ENCODE measurements around the gene GYPE. TPM values are rescaled to one million over a fixed set of nuclear protein-coding genes. Genes with fewer than 3 reads are reported as not detected.
"Not testable (repeated sequence)": the region's sequence is repeated elsewhere in the genome, so short reads cannot be mapped to it uniquely, and the experiment has no call there.

Gene GYPE
- total and polyA plus RNA-seq, 5 donors from 2014 or later: 0.49 to 3.1 (median 2.6) TPM; not detected in 2

DNA sequence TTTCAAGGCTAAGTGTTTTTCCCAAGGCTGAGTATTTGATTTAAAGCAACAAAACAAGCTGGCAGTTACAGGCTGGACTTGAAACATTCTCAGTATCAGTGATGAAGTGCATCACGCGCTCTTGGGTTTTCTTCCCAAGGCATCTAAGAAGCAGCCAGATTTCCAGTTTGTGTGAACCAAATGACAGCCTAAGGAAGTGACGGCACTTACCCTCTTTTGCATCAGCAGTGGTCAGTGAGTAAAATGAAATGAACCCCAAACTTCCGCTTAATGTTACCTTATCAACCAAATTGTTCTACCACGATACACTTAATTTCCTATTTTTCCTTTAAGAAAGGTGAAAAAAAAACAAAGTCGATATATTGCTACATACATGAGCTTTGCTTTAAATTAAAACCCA, 15.8 kb upstream of the GYPE start:
- Mint-ChIP-seq H3K9me3 (peaks cover 0 to 2% (median 0%) of the 10 kb centered on the region in 7 donors), H3K27me3 (peaks cover 4% of the 10 kb centered on the region), H3K27ac (no peak overlapping the region), H3K4me3 (no peak overlapping the region), H3K36me3 (no peaks in the 10 kb centered on the region), H3K4me1 (peaks cover 0 to 4% (median 0%) of the 10 kb centered on the region in 4 donors)
- Histone ChIP-seq H3K4me1 (ENCODE audit: control insufficient read depth, insufficient read depth, low read length, poor library complexity, severe bottlenecking) (no peaks in the 10 kb centered on the region), H3K36me3 (ENCODE audit: control insufficient read depth, insufficient read depth, low read length) (no peaks in the 10 kb centered on the region), H3K9me3 (ENCODE audit: control insufficient read depth in 2 of 2, low read length in 2 of 2) (no peaks in the 10 kb centered on the region), H3K27ac (ENCODE audit: insufficient read depth, low read length, poor library complexity, severe bottlenecking) (no peak overlapping the region), H3K4me3 (ENCODE audit: low read depth, low read length) (no peak overlapping the region), H3K27me3 (ENCODE audit: control insufficient read depth, insufficient read depth, low read length) (no peaks in the 10 kb centered on the region)
- DNase-seq (no peak), ATAC-seq (ENCODE audit: low read depth in 2 of 2) (no peak)

DNA sequence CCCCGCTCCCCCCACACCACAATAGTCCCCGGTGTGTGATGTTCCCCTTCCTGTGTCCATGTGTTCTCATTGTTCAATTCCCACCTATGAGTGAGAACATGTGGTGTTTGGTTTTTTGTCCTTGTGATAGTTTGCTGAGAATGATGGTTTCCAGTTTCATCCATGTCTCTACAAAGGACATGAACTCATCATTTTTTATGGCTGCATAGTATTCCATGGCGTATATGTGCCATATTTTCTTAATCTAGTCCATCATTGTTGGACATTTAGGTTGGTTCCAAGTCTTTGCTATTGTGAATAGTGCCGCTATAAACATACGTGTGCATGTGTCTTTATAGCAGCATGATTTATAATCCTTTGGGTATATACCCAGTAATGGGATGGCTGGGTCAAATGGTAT, 11.1 kb upstream of the GYPE start:
- H3K36me3 Mint-ChIP-seq; H3K27me3 Mint-ChIP-seq; H3K27ac ChIP-seq (ENCODE audit: insufficient read depth, low read length, poor library complexity, severe bottlenecking); DNase-seq; H3K36me3 ChIP-seq (ENCODE audit: control insufficient read depth, insufficient read depth, low read length); H3K27ac Mint-ChIP-seq; H3K9me3 Mint-ChIP-seq; H3K4me3 Mint-ChIP-seq; H3K4me1 Mint-ChIP-seq; H3K27me3 ChIP-seq (ENCODE audit: control insufficient read depth, insufficient read depth, low read length); H3K4me1 ChIP-seq (ENCODE audit: control insufficient read depth, insufficient read depth, low read length, poor library complexity, severe bottlenecking); H3K9me3 ChIP-seq (ENCODE audit: control insufficient read depth in 2 of 2, low read length in 2 of 2); ATAC-seq (ENCODE audit: low read depth in 2 of 2); H3K4me3 ChIP-seq (ENCODE audit: low read depth, low read length): not testable (repeated sequence)

DNA sequence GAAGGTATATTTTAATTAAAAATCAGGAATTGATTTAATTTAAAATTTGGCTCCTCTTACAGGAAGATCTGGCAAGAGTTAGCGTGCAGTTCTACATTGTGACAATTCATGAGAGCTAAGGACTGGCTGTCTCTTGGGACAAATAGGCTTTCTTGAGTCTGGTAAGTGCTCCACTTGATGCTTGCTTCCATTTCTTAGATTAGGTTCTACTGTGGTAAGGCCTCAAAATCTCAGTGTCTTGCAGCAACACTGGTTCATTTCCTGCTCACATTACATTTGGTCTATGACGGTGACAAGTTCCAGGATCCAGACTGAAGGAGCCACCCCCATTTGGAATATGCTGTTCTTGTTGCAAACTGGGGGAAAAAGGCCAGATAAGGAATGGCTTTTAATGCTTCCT, 7.1 kb upstream of the GYPE start:
- H3K27me3 Mint-ChIP-seq; H3K27me3 ChIP-seq (ENCODE audit: control insufficient read depth, insufficient read depth, low read length); H3K9me3 Mint-ChIP-seq; H3K36me3 ChIP-seq (ENCODE audit: control insufficient read depth, insufficient read depth, low read length); H3K9me3 ChIP-seq (ENCODE audit: control insufficient read depth in 2 of 2, low read length in 2 of 2); H3K36me3 Mint-ChIP-seq; H3K27ac ChIP-seq (ENCODE audit: insufficient read depth, low read length, poor library complexity, severe bottlenecking); H3K4me3 ChIP-seq (ENCODE audit: low read depth, low read length); DNase-seq; H3K4me1 ChIP-seq (ENCODE audit: control insufficient read depth, insufficient read depth, low read length, poor library complexity, severe bottlenecking): not testable (repeated sequence)
- Mint-ChIP-seq H3K27ac (peak overlapping the region in 2 of 3 donors; percentile 79 to 86), H3K4me1 (peaks cover 0 to 21% (median 7%) of the 10 kb centered on the region in 4 donors), H3K4me3 (peak overlapping the region in 3 of 4 donors; percentile 91 to 92 (median 92))
- ATAC-seq (ENCODE audit: low read depth in 2 of 2): peak in 1 of 2 donors; percentile 17

DNA sequence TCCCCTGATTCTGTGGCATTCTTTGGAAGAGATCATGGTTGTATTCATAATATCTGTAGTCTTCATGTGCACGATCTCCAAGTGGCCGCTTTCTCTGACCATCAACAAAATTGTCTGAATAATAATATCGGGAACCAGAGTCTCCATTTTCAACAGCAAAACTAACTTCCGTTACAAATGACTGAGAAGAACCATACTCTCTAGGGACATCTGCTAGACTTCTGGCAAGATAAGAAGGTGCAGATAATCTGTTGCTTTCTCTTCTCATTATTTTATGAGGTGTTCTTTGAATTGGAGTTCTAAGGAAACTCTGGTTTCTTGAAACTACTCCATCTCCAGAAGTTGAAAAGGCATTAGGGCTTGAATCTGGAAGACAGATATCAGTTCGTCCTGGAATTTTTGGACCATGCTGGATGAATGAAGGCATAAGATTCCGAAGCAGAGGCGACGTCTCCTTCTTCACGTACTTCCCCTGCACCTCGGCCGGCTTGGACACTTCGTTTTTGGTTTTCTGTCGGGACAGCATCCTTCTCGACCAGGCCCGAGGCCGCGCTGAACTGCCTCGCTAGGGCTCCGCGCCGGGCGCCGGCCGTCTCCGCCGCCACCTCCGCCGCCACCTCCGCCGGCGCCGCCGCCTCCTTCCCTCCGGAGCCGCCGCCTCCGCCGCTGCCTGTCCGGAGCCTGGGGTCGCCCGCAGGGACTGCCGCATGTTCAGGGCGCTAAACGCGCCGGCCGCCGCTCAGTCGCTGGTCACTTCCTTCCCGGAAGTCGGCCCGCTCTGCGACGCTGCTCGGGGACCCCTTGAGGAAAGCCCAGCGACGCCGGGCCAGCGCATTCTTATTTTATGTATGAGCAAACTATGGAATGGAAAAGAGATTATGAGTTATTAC, 6.4 kb upstream of the GYPE start:
- peak; percentile 53 to 60 for ATAC-seq (ENCODE audit: low read depth in 2 of 2)
- not testable (repeated sequence) for H3K9me3 ChIP-seq (ENCODE audit: control insufficient read depth in 2 of 2, low read length in 2 of 2); H3K9me3 Mint-ChIP-seq; H3K27ac ChIP-seq (ENCODE audit: insufficient read depth, low read length, poor library complexity, severe bottlenecking); H3K4me1 ChIP-seq (ENCODE audit: control insufficient read depth, insufficient read depth, low read length, poor library complexity, severe bottlenecking); H3K27me3 Mint-ChIP-seq; H3K27me3 ChIP-seq (ENCODE audit: control insufficient read depth, insufficient read depth, low read length); H3K36me3 ChIP-seq (ENCODE audit: control insufficient read depth, insufficient read depth, low read length); H3K36me3 Mint-ChIP-seq
- H3K4me3 ChIP-seq (ENCODE audit: low read depth, low read length): peak overlapping the region; percentile 32
- peak in 2 of 3 donors; percentile 28 to 51 for DNase-seq
- H3K27ac Mint-ChIP-seq: peak overlapping the region; percentile 84 to 89 (median 86)
- peak overlapping the region; percentile 68 to 92 (median 92) for H3K4me3 Mint-ChIP-seq
- H3K4me1 Mint-ChIP-seq: peaks cover 0 to 21% (median 9%) of the 10 kb centered on the region in 4 donors

DNA sequence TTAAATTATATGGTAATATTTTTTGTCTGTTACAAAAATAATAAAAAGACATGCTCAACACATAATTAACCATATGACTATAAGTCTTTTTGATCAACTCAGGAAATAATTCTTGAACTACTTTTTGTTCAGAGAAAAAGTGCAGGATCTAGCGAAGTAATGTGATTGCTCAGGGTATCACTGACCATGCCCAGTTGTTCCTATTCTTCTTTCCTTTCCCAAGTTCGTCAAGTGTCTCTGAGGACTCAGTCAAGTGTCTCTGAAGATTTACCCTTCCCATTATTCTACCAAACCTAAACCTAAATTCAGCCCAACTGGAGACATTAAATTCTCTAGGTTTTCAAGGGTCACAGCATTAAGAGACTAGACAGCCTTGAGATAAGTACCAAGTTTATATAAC, 5.5 kb upstream of the GYPE start:
- H3K4me1 Mint-ChIP-seq: peaks cover 0 to 25% (median 9%) of the 10 kb centered on the region in 4 donors
- H3K9me3 Mint-ChIP-seq; H3K27ac ChIP-seq (ENCODE audit: insufficient read depth, low read length, poor library complexity, severe bottlenecking): not testable (repeated sequence)

DNA sequence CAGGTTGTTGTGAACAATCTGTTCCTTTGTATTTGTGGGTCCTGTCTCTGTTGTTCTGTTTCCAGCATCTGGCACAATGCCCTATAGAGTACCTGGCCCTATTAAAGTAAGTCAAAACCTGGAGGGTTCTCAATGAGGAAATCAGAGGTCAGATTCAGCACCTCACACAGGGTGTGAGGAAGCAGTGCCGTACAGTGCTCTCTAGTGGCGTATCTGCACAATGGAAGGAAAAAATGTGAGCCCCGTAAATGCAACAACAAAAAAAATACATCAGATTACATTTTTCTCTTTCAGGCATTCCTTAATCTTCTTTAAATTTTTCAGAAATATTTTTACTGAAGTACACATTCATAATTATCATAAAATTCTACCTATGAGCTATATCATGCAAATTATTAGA, 2.5 kb upstream of the GYPE start:
- not testable (repeated sequence) for H3K27ac ChIP-seq (ENCODE audit: insufficient read depth, low read length, poor library complexity, severe bottlenecking); H3K27me3 ChIP-seq (ENCODE audit: control insufficient read depth, insufficient read depth, low read length); H3K36me3 Mint-ChIP-seq; H3K9me3 Mint-ChIP-seq; H3K4me3 ChIP-seq (ENCODE audit: low read depth, low read length); H3K9me3 ChIP-seq (ENCODE audit: control insufficient read depth in 2 of 2, low read length in 2 of 2); H3K36me3 ChIP-seq (ENCODE audit: control insufficient read depth, insufficient read depth, low read length); H3K4me1 ChIP-seq (ENCODE audit: control insufficient read depth, insufficient read depth, low read length, poor library complexity, severe bottlenecking); H3K27me3 Mint-ChIP-seq
- ATAC-seq (ENCODE audit: low read depth in 2 of 2) (peak; percentile 52 to 54), DNase-seq (peak in 2 of 3 donors; percentile 17 to 33)
- peak overlapping the region in 1 of 4 donors; percentile 53 for H3K4me3 Mint-ChIP-seq
- peaks cover 0 to 25% (median 12%) of the 10 kb centered on the region in 4 donors for H3K4me1 Mint-ChIP-seq
- peak overlapping the region in 1 of 3 donors; percentile 16 for H3K27ac Mint-ChIP-seq

More for the DNA sequence above, 5.5 kb upstream of the GYPE start:
- not testable (repeated sequence) for DNase-seq; H3K4me3 ChIP-seq (ENCODE audit: low read depth, low read length); H3K27me3 Mint-ChIP-seq; H3K9me3 ChIP-seq (ENCODE audit: control insufficient read depth in 2 of 2, low read length in 2 of 2); H3K27me3 ChIP-seq (ENCODE audit: control insufficient read depth, insufficient read depth, low read length); ATAC-seq (ENCODE audit: low read depth in 2 of 2); H3K36me3 Mint-ChIP-seq; H3K36me3 ChIP-seq (ENCODE audit: control insufficient read depth, insufficient read depth, low read length); H3K4me1 ChIP-seq (ENCODE audit: control insufficient read depth, insufficient read depth, low read length, poor library complexity, severe bottlenecking)
- Mint-ChIP-seq H3K27ac (peak overlapping the region in 2 of 3 donors; percentile 40 to 61), H3K4me3 (peak overlapping the region in 3 of 4 donors; percentile 66 to 92 (median 91))

DNA sequence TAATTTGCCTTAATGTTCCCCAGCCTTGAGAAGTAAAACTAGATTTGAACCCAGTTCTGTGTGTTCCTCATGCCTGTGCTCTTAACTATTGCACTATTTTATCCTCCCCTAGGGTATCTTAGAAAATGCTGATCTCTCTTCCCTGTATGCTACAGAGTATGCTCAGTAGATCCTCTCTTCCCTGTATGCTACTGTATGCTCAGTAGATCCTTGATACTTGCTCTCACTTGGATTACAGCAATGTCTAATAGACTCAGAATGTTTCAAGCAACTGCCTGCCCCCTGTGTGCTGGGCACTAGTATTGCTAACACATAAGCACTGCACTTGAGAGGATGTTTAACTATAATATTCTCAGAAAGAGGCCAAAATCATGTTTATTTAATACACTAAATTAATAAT, 928 bp downstream of the GYPE start:
- H3K4me3 Mint-ChIP-seq; H3K9me3 Mint-ChIP-seq; H3K27ac ChIP-seq (ENCODE audit: insufficient read depth, low read length, poor library complexity, severe bottlenecking): not testable (repeated sequence)

DNA sequence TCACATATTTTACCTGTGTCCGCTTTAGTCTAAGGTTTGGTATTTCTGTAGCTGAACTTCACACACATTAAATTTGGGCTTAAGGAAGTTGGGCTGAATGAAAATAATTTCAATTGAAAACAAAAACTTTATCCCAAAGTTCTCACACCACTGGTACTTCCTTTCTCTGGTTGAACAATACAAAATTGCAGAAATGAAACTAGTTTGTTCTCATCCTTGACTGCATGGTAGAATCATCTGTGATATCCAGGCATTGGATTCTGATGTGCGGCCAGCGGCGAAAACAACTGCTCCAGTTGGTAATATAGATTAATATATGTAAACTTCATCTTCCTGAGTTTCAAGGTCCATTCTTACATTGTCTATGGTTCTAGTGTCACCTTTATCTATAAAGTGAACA, 15.0 kb downstream of the GYPE start:
- not testable (repeated sequence) for H3K4me3 Mint-ChIP-seq; H3K27ac ChIP-seq (ENCODE audit: insufficient read depth, low read length, poor library complexity, severe bottlenecking); H3K36me3 Mint-ChIP-seq; ATAC-seq (ENCODE audit: low read depth in 2 of 2); H3K27me3 ChIP-seq (ENCODE audit: control insufficient read depth, insufficient read depth, low read length); H3K4me1 Mint-ChIP-seq; H3K4me3 ChIP-seq (ENCODE audit: low read depth, low read length); H3K4me1 ChIP-seq (ENCODE audit: control insufficient read depth, insufficient read depth, low read length, poor library complexity, severe bottlenecking); DNase-seq; H3K27ac Mint-ChIP-seq; H3K27me3 Mint-ChIP-seq; H3K9me3 Mint-ChIP-seq; H3K9me3 ChIP-seq (ENCODE audit: control insufficient read depth in 2 of 2, low read length in 2 of 2); H3K36me3 ChIP-seq (ENCODE audit: control insufficient read depth, insufficient read depth, low read length)

More for the DNA sequence above, 928 bp downstream of the GYPE start:
- not testable (repeated sequence) for H3K36me3 Mint-ChIP-seq; DNase-seq; ATAC-seq (ENCODE audit: low read depth in 2 of 2); H3K4me3 ChIP-seq (ENCODE audit: low read depth, low read length); H3K4me1 ChIP-seq (ENCODE audit: control insufficient read depth, insufficient read depth, low read length, poor library complexity, severe bottlenecking); H3K9me3 ChIP-seq (ENCODE audit: control insufficient read depth in 2 of 2, low read length in 2 of 2); H3K36me3 ChIP-seq (ENCODE audit: control insufficient read depth, insufficient read depth, low read length); H3K27ac Mint-ChIP-seq; H3K27me3 ChIP-seq (ENCODE audit: control insufficient read depth, insufficient read depth, low read length); H3K27me3 Mint-ChIP-seq
- H3K4me1 Mint-ChIP-seq: peaks cover 0 to 13% (median 8%) of the 10 kb centered on the region in 4 donors

Data from CD4-positive, CD25-positive, alpha-beta regulatory T cell (primary cell).